Activated CD4-positive, alpha-beta T cell treated with anti-CD3 and anti-CD28 coated beads, Interleukin-10, Interleukin-2, amounts not matched to agents 100 ng/mL and 50 ng/mL, durations not matched to agents 16 hours and 8 hours (primary cell): ENCODE data around the gene PSEN1.

Source experiments
- DNase-seq: peaks from one replicate; pipeline ENCODE4 v3.0.0-alpha.2; 2020

PSEN1 gene

GRCh38 chr14:73136387-73137225, at the start of gene PSEN1:
PSEN1 (plus strand) TSS chr14:73136507; CDS start chr14:73148020, 11,513 bp downstream.
- peak; percentile 98 for DNase-seq

- DNase-seq: no peak
Measured at GRCh38 chr14:73091044-73091443, 45.3 kb upstream of the PSEN1 start.

- no peak for DNase-seq
Measured at GRCh38 chr14:73097421-73097820, 38.9 kb upstream of the PSEN1 start.

- no peak for DNase-seq
Measured at GRCh38 chr14:73100334-73100733, 36.0 kb upstream of the PSEN1 start.

- DNase-seq: no peak
Measured at GRCh38 chr14:73102806-73103497, 33.4 kb upstream of the PSEN1 start.

- no peak for DNase-seq
Measured at GRCh38 chr14:73105050-73105449, 31.3 kb upstream of the PSEN1 start.

GRCh38 chr14:73105727-73106126, 30.6 kb upstream of the PSEN1 start:
- no peak for DNase-seq

- no peak for DNase-seq
Measured at GRCh38 chr14:73116079-73116665, 20.1 kb upstream of the PSEN1 start.

GRCh38 chr14:73124180-73124894, 12.0 kb upstream of the PSEN1 start:
- DNase-seq: no peak

GRCh38 chr14:73125169-73125588, 11.1 kb upstream of the PSEN1 start:
- no peak for DNase-seq

- DNase-seq: no peak
Measured at GRCh38 chr14:73125746-73126145, 10.6 kb upstream of the PSEN1 start.

- no peak for DNase-seq
Measured at GRCh38 chr14:73133795-73134194, 2.5 kb upstream of the PSEN1 start.

GRCh38 chr14:73136085-73136386, 271 bp upstream of the PSEN1 start:
- DNase-seq: no peak

GRCh38 chr14:73140811-73141323, 4.6 kb downstream of the PSEN1 start:
- no peak for DNase-seq

GRCh38 chr14:73142216-73142615, 5.9 kb downstream of the PSEN1 start:
- no peak for DNase-seq

GRCh38 chr14:73143003-73143402, 6.7 kb downstream of the PSEN1 start:
- no peak for DNase-seq

- DNase-seq: no peak
Measured at GRCh38 chr14:73143617-73144016, 7.3 kb downstream of the PSEN1 start.

- no peak for DNase-seq
Measured at GRCh38 chr14:73145371-73145770, 9.1 kb downstream of the PSEN1 start.

- no peak for DNase-seq
Measured at GRCh38 chr14:73146111-73146510, 9.8 kb downstream of the PSEN1 start.

- DNase-seq: no peak
Measured at GRCh38 chr14:73149753-73150152, 13.4 kb downstream of the PSEN1 start.

- DNase-seq: no peak
Measured at GRCh38 chr14:73153272-73153671, 17.0 kb downstream of the PSEN1 start.

GRCh38 chr14:73162251-73162650, 25.9 kb downstream of the PSEN1 start:
- no peak for DNase-seq

- DNase-seq: no peak
Measured at GRCh38 chr14:73166399-73166798, 30.1 kb downstream of the PSEN1 start.
